ENCODE measurements around the gene RRP36.

The RRP36 gene

GRCh38 chr6:43007126-43007525, 14.3 kb upstream of the RRP36 start:
- DNase-seq (ENCODE audit: low read depth): no peak

DNA sequence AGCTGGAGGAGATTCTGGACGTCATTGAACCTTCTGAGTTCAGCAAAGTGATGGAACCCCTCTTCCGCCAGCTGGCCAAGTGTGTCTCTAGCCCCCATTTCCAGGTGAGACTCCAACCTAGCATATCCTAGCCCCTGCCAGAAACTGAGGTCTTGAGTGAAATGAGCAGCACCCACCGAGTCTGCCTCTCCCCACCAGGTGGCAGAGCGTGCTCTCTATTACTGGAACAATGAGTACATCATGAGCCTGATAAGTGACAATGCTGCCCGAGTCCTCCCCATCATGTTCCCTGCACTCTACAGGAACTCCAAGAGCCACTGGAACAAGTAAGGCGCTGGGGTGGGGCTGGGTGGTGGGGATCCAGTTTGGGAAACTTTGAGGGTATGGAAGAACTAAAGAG, 12.3 kb upstream of the RRP36 start:
- DNase-seq (ENCODE audit: low read depth): no peak

DNA sequence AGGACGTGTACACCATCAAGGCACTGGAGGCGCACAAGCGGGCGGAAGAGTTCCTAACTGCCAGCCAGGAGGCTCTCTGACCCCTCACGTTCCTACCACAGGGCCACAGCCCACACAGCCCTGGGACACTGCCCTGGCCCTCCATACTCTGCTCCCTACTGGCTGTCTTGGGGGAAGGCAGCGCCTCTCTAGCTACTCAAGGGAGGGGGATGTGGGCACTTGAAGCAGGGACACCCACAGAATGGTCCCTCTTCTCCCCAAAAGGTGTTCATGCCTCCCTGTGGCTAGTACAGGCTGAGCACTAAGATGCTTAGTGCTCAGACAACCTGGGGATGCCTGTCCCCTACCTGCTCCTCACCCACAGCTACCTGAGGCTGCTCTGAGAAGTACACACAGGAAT, 10.2 kb upstream of the RRP36 start:
- DNase-seq (ENCODE audit: low read depth): no peak

GRCh38 chr6:43012364-43012763, 9.1 kb upstream of the RRP36 start:
- DNase-seq (ENCODE audit: low read depth): no peak

DNA sequence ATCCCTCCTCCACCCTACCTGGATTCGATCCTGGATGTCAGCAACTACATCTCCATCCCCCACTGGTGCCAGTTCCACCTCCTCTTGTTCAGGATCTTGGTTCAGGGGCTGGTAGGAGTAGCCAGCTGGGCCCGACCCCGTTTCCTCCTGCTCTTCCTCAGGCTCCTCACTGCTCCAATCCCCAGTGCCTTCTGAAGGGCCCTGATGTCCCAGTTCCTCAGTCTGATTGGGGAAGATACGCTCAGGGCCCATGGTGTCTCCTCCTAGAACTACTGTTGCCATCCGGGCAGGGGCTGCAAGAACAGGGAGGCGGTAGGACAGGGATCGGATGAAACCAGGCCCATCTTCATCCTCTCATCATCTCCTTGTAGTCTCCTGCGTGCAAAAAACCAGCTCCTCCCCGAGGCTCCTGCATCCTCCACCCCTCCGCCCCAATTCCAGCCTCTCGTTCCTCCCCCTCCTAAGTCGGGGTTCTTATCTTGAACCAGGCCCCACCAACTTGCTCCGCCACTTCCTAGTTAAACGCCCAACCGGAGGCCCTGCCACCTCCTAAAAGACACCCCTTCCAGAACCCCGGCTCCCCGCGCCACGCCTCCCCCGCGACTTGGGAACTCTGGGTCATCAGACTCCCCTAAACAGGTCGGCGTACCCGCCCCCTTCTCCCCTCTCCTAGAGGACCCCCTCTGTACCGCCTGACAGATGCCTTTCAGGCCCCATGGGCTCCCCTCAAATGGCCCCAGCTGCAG, 8.2 kb upstream of the RRP36 start:
- DNase-seq (ENCODE audit: low read depth): no peak

- DNase-seq (ENCODE audit: low read depth): peak; percentile 99
Measured at GRCh38 chr6:43013843-43014433, 7.5 kb upstream of the RRP36 start, which contains the start of the genes KLHDC3 and MEA1. TSS of gene KLHDC3 (plus strand) at chr6:43014249. CDS start at chr6:43017193, 2,944 bp downstream. TSS of gene MEA1 (minus strand) at chr6:43013946. CDS start at chr6:43013813, 133 bp downstream.

- DNase-seq (ENCODE audit: low read depth): no peak
Measured at GRCh38 chr6:43014434-43014909, 7.0 kb upstream of the RRP36 start.

DNA sequence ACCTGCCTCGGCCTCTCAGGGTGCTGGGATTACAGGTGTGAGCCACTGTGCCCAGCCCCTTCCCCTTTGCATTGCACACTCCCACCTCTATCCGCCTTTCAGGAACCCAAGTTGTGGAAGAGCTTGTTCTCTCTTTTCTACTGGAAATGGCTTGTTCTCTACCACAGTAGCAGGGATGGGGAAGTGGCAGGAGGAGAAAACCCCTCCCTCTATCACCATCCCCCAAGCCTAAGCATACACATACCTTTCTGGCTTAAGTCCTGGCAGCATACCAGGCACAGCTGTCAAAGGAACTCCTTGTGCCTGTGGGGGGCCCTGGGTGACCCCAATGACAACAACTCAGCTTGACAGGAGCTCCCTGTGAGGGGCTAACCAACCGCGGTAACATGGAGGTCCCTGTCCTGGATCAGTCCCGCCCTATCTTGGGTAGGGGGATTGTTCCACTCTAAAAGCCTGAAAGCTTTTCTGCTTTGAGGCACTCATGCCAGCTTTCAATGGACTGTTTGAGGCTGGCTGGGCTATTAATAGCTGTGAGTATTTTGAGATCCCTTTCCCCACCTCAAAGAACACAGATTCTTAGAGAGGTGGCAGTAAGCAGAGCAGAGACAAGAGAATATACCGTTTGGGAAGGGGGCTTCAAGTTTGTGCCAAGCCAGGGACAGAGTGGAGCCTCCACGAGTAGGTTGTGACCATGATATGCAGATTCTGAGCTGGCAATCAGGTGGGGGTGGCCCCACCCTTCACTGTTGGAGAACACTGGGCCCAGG, 5.1 kb upstream of the RRP36 start:
- no peak for DNase-seq (ENCODE audit: low read depth)

GRCh38 chr6:43016943-43017334, 4.5 kb upstream of the RRP36 start:
- no peak for DNase-seq (ENCODE audit: low read depth)

DNA sequence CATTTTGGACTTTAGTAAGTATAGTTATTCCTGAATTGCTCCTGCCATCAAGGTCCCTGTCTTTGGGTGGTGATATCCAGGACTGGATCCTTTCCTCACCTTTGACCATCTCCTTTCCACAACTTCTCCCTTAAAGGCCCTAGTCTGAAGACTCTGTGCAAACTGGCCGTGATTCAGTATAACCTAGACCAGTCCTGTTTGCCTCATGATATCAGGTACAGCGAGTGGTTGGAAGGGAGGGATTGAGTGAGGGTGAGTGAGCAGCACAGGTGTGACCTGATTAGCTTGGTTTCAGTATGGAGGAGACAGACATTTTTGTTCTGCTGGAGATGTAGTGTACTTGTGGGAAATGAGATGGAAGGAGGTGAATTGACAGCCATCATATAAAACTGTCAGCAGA, 2.3 kb upstream of the RRP36 start:
- no peak for DNase-seq (ENCODE audit: low read depth)

DNA sequence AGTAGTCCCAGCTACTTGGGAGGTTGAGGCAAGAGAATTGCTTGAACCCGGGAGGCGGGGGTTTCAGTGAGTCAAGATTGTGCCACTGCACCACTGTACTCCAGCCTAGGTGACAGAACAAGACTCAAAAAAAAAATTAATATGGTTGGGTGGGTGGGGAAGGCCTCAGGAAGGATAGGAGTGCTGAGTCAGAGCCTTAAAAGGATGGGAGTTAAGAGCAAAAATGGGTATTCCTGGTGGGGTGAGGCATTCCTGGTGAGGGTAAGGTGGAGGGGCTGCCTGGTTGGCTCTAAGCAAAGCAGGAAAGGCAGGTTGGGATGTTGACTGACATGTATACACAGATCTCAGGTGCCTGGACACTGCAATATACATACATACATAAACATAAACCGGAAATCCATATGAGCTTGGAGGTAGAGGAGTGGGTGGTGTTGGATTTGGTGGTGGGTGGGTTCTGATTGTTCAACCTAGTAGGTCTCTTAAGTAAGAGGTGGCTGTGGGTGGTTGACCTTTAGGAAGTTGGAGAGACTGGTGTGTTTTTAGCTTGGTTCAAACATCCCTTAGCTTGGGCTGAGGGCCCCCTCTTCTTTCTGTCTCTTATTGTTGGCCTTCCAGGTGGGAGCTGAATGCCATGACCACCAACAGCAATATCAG, 1.2 kb upstream of the RRP36 start:
- DNase-seq (ENCODE audit: low read depth): no peak

- no peak for DNase-seq (ENCODE audit: low read depth)
Measured at GRCh38 chr6:43020847-43021246, 576 bp upstream of the RRP36 start.

- no peak for DNase-seq (ENCODE audit: low read depth)
Measured at GRCh38 chr6:43024436-43024835, 3.0 kb downstream of the RRP36 start.

DNA sequence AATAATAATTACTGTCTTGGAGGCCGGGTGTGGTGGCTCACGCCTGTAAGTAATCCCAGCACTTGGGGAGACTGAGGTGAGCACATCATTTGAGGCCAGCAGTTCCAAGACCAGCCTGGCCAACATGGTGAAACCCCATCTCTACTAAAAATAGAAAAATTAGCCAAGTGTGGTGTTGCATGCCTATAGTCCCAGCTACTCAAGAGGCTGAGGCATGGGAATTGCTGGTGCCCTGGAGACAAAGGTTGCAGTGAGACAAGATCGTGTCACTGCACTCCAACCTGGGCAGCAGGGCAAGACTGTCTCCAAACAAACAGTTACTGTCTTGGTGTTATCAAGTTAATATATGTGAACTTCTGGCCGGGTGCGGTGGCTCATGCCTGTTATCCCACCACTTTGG, 4.9 kb downstream of the RRP36 start:
- DNase-seq (ENCODE audit: low read depth): no peak

- no peak for DNase-seq (ENCODE audit: low read depth)
Measured at GRCh38 chr6:43029120-43029519, 7.7 kb downstream of the RRP36 start.

DNA sequence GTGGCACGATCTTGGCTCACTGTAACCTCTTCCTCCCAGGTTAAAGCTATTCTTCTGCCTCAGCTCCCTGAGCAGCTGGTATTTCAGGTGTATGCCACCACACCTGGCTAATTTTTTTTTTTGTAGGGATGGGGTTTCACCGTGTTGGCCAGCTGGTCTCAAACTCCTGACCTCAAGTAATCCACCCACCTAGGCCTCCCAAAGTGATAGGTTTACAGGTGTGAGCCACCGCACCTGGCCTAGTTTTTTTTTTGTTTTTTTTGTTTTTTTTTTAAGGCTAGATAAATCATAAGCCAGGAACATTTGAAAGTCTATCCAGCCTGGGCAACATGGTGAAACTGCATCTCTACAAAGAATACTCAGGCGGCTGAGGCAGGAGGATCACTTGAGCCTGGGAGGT, 10.9 kb downstream of the RRP36 start:
- no peak for DNase-seq (ENCODE audit: low read depth)

- no peak for DNase-seq (ENCODE audit: low read depth)
Measured at GRCh38 chr6:43033496-43034189, 12.2 kb downstream of the RRP36 start.

DNA sequence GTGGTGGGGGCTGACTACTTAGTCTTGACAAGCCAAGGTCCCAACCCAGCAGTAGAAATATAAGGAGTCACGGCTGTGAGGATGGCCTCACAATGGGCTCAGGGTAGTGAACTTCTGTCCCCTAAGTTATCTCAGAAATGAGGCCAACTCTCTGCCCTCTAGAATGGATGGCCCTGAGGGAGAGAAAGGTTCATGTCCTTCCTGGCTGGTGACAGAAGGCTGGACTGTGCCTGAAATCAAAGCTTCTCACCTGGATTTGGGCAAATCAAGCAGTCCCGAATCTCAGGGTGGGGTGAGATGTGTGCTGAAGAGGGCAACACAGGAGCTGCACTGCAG, 12.7 kb downstream of the RRP36 start:
- DNase-seq (ENCODE audit: low read depth): no peak

- DNase-seq (ENCODE audit: low read depth): no peak
Measured at GRCh38 chr6:43035495-43036194, 14.2 kb downstream of the RRP36 start.

GRCh38 chr6:43036712-43037111, 15.3 kb downstream of the RRP36 start:
- DNase-seq (ENCODE audit: low read depth): no peak

GRCh38 chr6:43037197-43037596, 15.8 kb downstream of the RRP36 start:
- DNase-seq (ENCODE audit: low read depth): no peak

Data from activated T-cell treated with anti-CD3 and anti-CD28 coated beads for 24 hours (primary cell).